GM19240 (cell line): ENCODE results near the gene MYO1E.
"Not testable (repeated sequence)": the region's sequence is repeated elsewhere in the genome, so short reads cannot be mapped to it uniquely, and the experiment has no call there.

Experiments
- DNase-seq: peaks from one replicate; pipeline ENCODE4 v3.0.0; 2011; ENCODE audit warnings: low spot score; ENCODE audit not compliant: insufficient read length

The MYO1E gene

DNA sequence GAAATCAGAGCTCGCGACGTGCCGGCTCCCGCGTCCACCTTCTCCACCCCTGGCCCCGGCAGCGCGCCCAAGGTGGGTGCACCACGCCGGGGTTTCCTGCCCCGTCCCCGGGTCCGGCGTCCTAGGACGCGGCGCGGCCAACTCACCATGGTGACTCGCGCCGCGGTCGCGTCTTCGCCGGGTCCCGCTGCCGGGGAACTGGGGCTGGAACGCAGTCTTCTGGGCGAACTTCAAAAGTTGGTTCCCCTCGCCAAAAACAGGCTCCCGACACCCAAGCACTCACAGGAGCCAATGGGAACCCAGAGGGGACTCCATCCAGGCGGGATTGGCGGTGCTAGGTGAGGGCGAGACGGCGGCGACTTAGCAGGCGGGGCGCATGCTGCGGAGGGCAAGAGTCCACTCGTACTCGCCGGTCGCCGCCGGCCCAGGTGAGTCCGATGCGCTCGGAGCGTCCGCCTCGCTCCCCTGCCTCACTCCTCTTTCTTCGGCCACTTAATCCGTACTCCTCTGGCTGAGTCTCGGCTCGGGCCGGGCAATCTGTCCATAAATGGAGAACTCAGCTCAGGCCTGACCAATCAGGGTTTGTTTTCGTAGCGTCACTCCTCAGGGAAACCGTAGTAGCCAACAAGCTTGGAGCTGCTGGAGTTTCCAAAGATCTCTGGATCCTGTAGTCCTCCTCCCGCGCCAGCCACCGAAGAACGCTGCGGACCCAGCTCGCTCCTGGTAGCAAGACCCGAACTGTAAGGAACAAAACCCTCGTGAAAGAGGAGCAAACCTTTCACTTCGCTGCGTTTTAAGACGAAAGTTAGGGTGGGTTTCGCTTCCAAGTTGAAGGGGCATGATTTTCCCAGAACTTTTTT is at the start of gene MYO1E:
Gene MYO1E, minus strand, starts transcription at position 520 of the 860 bp plus-strand sequence. Its CDS starts 371 bp downstream, at position 149.
- DNase-seq, result peak; percentile 60

- DNase-seq, result no peak
Observed at GRCh38 chr15:59420986-59421618, 48.4 kb upstream of the MYO1E start.

DNA sequence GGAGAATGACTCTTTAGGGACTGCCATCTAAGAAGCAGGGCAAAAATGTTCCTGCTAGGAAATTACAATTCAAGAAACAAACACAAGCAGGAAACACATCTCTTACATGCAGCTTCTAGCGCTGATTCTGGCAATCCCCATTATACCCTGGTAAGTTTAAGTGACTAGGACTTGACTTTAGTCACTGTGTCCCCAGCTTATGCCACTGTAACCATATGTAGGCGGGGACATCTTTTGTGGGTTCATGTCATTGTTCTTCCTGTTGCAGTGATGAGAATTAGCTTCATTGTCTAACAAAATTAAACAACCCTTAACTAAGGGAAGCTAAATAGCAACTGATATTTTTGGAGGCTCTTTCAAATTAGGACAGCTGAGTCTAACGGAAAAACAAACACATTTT is 47.4 kb upstream of the MYO1E start:
- no peak for DNase-seq

GRCh38 chr15:59419170-59419569 is 46.5 kb upstream of the MYO1E start:
- no peak for DNase-seq

DNA sequence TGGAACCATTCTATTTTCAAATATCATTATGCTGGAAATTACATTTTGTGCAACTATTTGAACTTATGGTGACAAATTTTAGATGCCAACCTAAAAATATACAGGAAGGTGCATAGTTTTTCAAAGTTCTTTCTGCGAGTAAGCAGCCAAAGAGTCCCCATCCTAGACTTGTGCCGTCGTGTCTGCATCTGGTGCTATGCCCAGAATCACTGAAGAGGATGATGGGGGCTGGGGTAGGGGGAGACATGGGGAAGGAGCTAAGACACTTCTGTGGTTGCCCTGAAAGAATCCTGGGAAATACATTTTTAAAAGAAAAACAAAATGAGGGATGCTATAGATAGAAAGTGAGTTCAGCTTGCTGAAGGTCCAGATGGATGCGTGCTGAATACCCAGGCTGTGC is 44.1 kb upstream of the MYO1E start:
- DNase-seq, result no peak

DNA sequence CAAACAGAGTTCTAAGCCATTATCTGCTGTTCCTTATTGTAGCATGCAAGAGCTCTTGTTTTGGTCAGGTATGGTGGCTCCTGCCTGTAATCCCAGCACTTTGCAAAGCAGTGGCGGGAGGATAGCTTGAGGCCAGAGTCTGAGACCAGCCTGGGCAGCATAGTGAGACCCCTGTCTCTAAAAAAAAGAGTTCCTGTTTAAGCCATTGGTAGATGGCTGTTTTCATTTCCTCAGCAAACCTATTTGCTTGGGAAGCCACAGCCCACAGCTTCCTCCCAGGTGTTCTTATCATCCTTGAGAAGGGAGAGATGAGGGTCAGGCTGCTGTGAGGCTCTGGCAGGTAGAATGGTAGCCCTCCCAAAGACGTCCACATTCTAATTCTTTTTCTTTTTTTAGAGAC is 40.9 kb upstream of the MYO1E start:
- no peak for DNase-seq

- DNase-seq, result no peak
Observed at GRCh38 chr15:59410391-59410896, 37.8 kb upstream of the MYO1E start.

DNA sequence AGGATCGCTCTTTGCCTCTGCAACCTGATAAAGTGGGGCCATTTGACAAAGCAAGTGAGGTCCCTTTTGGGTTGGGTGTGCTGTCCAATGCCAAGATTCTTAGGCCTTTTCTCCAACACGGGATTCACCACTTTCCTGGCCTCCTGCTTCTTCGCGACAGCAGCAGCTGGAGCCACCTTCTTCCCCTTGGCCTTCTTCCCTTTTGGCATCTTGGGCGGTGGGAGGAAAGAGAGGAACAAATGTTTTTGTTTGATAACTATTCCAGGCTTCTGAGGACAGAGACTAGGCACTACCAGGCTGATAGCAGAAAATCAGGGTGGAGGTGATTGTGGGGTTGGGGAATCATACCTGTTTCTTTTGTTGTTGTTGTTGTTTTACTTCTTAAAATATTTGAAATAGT is 35.3 kb upstream of the MYO1E start:
- DNase-seq, result no peak

DNA sequence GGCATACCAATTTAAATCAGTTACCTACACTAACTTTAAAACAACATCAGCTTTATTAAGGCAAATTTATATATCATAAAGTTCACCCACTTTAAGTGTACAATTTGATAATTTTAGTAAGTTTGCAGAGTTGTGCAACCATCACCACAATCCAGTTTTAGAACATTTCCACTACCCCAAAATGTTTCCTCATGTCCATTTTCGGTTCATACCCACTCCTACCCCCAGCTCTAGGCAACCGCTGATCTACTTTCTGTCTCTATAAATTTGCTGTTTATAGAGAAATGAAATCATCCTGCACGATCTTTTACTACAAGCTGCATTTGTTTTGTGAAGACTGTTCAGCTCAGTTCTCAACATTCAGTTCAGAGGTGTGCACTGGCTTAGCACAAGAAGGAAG is 33.8 kb upstream of the MYO1E start:
- DNase-seq, result no peak

- no peak for DNase-seq
Observed at GRCh38 chr15:59405079-59405478, 32.4 kb upstream of the MYO1E start.

DNA sequence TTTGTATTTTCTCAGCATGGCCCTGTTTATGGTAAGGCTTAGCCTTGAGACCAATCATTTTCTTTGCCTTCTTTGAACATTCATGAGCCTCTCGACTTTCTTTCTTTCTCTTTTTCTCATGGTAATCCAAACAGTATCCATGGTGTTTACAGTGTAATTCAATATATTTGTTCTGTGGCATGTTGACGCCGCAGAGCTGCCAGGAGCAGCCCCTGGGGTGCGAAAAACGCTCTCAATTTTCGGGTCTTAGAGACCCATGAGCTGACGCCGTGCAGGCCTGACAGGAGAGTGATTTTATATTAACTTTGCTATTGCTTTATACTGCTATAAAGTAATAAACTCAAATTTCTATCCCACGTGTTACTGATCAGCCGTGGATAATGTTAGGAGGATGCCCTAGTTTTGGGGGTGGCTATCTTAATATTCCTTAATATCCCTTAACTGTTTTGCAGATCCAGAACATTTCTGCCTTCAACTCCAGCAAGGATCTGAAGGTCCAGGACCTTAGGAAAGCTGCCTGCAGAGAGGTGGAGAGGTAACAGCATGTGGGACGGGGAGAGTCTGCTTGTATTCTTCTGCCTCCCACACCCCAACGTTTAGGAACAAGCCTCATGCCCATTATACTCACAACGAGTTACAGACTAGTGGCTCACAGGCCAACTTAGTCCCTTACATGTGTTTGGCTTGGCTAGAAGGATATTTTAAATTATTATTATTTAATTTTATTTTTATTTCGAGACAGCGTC is 29.3 kb upstream of the MYO1E start:
- no peak for DNase-seq

DNA sequence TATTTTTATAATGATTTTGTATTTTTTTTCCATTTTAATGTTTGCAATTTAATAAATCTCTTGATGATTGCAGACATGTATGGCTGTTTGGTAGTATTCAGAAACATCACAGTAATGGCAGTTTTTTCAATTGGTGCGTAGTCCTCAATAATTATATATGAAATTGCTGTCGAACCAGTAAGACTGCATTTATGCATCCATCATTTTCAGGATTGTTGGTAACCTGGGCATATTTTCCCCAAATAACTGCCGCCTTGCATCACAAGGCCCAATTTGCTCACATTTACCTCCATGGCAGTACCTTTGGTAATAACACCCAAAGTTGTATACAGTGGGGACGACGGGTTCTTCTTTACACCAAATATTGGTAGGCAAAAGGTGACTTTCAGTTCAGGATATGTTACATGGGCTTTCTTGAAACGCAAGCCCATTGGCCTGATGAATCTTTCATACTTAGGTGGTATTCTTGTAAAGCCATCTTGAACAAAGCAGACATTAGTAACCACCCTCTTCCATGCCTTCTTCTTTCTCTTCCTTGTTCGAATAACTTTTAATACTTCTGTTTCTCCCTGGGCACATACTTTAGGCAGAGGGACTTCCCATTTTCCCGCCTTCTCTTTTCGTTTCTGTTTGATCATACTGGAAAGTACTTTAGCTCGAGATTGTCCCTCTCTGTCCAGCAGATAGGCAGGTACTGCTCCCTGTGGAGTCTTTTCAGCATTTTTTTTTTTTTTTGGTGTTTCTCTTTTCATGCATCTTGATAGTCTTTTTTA is 28.6 kb upstream of the MYO1E start:
- DNase-seq, result not testable (repeated sequence)

DNA sequence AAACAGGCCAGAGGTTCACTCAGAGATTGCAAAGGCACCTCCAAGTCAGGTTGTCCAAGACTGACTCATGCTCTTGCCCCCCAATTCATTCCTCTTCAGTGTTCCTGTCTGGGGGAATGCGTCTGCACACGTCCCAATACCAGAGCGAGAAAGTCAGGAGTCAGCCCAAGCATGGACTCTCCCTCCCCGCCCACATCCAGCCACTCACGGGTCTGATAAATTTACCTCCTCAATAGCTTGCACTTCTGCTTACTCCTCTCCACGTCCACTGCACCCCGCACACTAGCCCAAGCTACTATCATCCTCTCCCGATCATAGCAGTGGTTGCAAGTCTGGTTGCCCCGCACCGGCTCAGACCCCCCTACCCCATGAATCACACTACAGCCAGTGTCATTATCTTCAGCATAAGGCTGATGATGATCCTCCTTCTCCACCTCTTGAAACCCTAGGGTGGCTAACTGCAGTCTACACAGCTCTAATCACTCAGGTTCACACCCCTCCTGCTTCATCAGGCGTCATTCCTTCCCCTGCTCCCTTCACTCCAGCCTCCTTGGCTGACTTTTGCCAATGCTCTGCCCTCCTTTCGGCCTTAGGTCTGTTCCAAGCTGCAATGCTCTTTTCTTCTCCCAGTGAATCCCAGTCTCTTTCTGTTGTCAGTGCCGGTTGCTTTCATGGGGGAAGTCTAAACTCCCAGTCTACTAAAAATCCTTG is 27.6 kb upstream of the MYO1E start:
- DNase-seq, result no peak

GRCh38 chr15:59399465-59400102 is 26.9 kb upstream of the MYO1E start:
- peak; percentile 48 for DNase-seq

DNA sequence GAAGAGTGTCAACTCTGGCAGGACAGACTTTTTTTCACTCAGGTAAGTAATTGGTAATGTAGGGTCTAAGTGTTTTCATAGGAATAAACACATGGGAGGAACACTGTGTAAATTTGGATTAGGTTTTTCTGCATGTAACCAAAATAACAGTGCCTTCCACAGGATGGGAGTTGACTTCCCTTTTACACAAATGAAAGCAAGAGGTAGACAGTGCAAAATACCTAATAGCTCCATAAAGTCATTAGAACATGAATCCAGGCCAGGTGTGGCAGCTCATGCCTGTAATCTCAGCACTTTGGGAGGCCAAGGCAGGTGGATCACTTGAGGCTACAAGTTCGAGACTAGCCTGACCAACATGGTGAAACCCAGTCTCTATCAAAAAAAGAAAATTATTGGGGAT is 25.5 kb upstream of the MYO1E start:
- DNase-seq, result no peak

DNA sequence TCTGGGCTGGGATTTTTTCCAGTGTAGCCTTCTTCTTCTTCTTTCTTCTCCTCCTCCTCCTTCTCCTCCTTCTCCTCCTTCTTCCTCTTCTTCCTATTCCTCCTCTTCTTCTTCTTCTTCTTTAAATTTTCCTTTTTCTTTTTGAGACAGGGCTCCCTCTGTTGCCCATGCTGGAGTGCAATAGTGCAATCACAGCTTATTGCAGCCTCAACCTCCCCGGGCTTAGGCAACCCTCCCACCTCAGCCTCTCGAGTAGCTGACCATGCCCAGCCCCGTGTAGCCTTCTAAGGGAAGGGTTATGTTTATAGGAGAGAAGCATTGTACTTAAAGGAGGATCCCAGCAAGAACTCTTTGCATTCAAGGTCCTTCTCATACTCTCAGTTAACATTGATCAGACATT is 24.0 kb upstream of the MYO1E start:
- DNase-seq, result no peak

- no peak for DNase-seq
Observed at GRCh38 chr15:59396211-59396610, 23.5 kb upstream of the MYO1E start.

DNA sequence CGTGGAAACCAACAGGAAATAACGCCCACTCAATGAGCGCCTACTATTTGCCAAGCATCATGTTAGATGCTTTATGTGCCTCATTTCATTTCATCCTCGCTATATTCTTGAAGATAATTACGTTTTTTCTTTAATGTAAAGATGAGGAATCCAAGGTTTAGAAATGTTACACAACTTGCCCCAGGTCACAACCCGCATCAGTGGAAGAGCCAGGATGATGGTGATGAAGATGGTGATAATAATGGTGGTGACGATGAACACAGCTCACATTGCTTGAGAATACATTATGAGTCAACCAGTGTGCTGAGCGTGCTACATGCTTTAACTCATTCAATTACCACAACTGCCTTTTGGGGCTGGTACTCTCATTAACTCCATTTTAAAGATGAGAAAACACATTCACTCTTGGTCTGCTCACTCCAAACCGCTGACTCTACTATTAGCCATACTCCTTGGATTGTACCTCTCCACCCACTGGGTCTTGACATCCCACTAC is 21.5 kb upstream of the MYO1E start:
- no peak for DNase-seq

DNA sequence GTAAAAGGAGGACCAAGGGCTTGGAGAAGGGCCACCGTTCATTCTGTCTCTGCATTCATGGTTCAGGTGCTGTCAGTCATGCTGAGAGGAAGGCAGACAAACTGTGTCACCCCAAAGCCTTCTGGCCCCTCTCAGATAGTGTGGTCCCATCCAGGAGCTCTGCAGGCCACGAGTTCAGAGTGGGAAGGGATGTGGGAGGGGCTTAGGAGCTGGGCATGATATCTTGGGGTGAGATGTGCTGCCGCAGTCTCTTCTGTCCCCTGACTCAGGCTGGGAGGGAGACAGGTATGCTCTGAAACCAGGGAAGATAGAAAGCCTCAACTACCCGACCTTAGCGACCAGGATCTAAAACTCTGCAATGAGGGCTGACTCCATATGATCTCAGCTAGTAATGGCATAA is 19.6 kb upstream of the MYO1E start:
- no peak for DNase-seq

- no peak for DNase-seq
Observed at GRCh38 chr15:59388670-59389069, 16.0 kb upstream of the MYO1E start.
